ENCODE results near the gene TMEM134. TPM values are rescaled to one million over a fixed set of nuclear protein-coding genes. Genes with fewer than 3 reads are reported as not detected.

Gene TMEM134
- total RNA-seq, 2 experiments from 2014 or later = 26.8 to 76.9 TPM

- CTCF ChIA-PET (ENCODE audit: unreplicated experiment) = no interaction called here
These were observed 37.5 kb downstream of the TMEM134 start for GRCh38 chr11:67431346-67432249.

GRCh38 chr11:67429722-67430121 is 39.3 kb downstream of the TMEM134 start:
- TF ChIP-seq CTCF (conservative IDR thresholded peaks at IDR 0.05; ENCODE audit: low read length) = no peak
- no peak for TF ChIP-seq EZH2phosphoT487 (IDR thresholded peaks at IDR 0.05; ENCODE audit: borderline replicate concordance, low read depth, low read length)
- Histone ChIP-seq H3K27ac (ENCODE audit: low read depth, low read length, poor library complexity, severe bottlenecking) (no peak overlapping the region), H3K36me3 (ENCODE audit: insufficient read depth, low read length) (peaks cover 40% of the 10 kb centered on the region), H3K9me2 (ENCODE audit: insufficient read depth, low read length) (no peaks in the 10 kb centered on the region), H4K20me1 (ENCODE audit: insufficient read depth, low read length) (no peaks in the 10 kb centered on the region), H3K4me2 (ENCODE audit: low read length) (peak overlapping the region; percentile 78), H3K9me3 (ENCODE audit: low read length) (no peaks in the 10 kb centered on the region), H3K79me2 (ENCODE audit: insufficient read depth, low read depth, low read length) (peaks cover 16% of the 10 kb centered on the region; the same call in 1 of the 2 replicates), H2AFZ (ENCODE audit: low read length) (no peak overlapping the region), H3K4me1 (ENCODE audit: insufficient read depth, low read length, poor library complexity, severe bottlenecking) (peaks cover 40% of the 10 kb centered on the region), H3K4me3 (ENCODE audit: low read depth, low read length, poor library complexity, severe bottlenecking) (peak overlapping the region; percentile 82)
- intact Hi-C loops (cut with micrococcal nuclease; ENCODE audit: unreplicated experiment) = no loop called here
- DNase-seq (ENCODE audit: low spot score) = no peak
- ChIA-PET CTCF (ENCODE audit: unreplicated experiment) (interaction anchor here (0.6 kb wide), 1 partner anchor 26 kb away, joined by 3 read pairs; the partner anchor contains the start of gene TBC1D10C), POLR2A (interaction anchor here (0.6 to 1.2 kb wide), 3 partner anchors 12 to 38 kb away, joined by 3 to 4 read pairs (median 3); partner anchors contain the start of gene RAD9A)
- BruUV-seq (replicated peaks) = TSS peak; percentile 67

More at GRCh38 chr11:67431346-67432249, 37.5 kb downstream of the TMEM134 start:
- no peak overlapping the region for H2AFZ ChIP-seq (ENCODE audit: low read length)
- H3K4me3 ChIP-seq (ENCODE audit: low read depth, low read length, poor library complexity, severe bottlenecking) = no peak overlapping the region
- H3K27ac ChIP-seq (ENCODE audit: low read depth, low read length, poor library complexity, severe bottlenecking) = no peak overlapping the region
- peaks cover 59% of the 10 kb centered on the region for H3K36me3 ChIP-seq (ENCODE audit: insufficient read depth, low read length)
- POLR2A ChIA-PET = interaction anchor here (0.7 to 1.4 kb wide), 2 partner anchors 28 to 35 kb away, joined by 6 read pairs; partner anchors contain the start of gene TBC1D10C
- no peaks in the 10 kb centered on the region for H3K9me2 ChIP-seq (ENCODE audit: insufficient read depth, low read length)
- TF ChIP-seq EZH2phosphoT487 (IDR thresholded peaks at IDR 0.05; ENCODE audit: borderline replicate concordance, low read depth, low read length) (no peak), CTCF (conservative IDR thresholded peaks at IDR 0.05; ENCODE audit: low read length) (no peak)
- no peaks in the 10 kb centered on the region for H3K9me3 ChIP-seq (ENCODE audit: low read length)
- H4K20me1 ChIP-seq (ENCODE audit: insufficient read depth, low read length) = peaks cover 12% of the 10 kb centered on the region
- intact Hi-C loops (cut with micrococcal nuclease; ENCODE audit: unreplicated experiment) = no loop called here
- peaks cover 33% of the 10 kb centered on the region for H3K79me2 ChIP-seq (ENCODE audit: insufficient read depth, low read depth, low read length)
- no TSS peak for BruUV-seq (replicated peaks)
- H3K4me1 ChIP-seq (ENCODE audit: insufficient read depth, low read length, poor library complexity, severe bottlenecking) = peaks cover 55% of the 10 kb centered on the region
- DNase-seq (ENCODE audit: low spot score) = no peak
- no peak overlapping the region for H3K4me2 ChIP-seq (ENCODE audit: low read length)

All from OCI-LY7 (cell line).